Measurements from ENCODE around the gene CCSAP. TPM values are rescaled to one million over a fixed set of nuclear protein-coding genes. Genes with fewer than 3 reads are reported as not detected.
A peak's percentile ranks its signal among the peaks of the same experiment; 100 is the strongest.

The CCSAP gene
- total RNA-seq, 2 donors from 2014 or later, result 9.3 to 10.9 TPM

GRCh38 chr1:229383188-229383587 lies 40.3 kb upstream of the CCSAP start:
- no peaks in the 10 kb centered on the region for H3K36me3 ChIP-seq (ENCODE audit: control insufficient read depth, insufficient read depth, low read length)
- no peaks in the 10 kb centered on the region for H3K36me3 Mint-ChIP-seq (ENCODE audit: low read depth)
- H3K27ac Mint-ChIP-seq, result no peak overlapping the region
- H3K27me3 ChIP-seq (ENCODE audit: control insufficient read depth, insufficient read depth, low read length, poor library complexity, severe bottlenecking), result peaks cover 5% of the 10 kb centered on the region
- H3K9ac ChIP-seq (ENCODE audit: extremely low read depth, low read length, poor library complexity, severe bottlenecking), result no peak overlapping the region
- H3K27me3 Mint-ChIP-seq (ENCODE audit: insufficient read depth), result peaks cover 9% of the 10 kb centered on the region
- peaks cover 30% of the 10 kb centered on the region for H3K4me1 Mint-ChIP-seq
- no peak overlapping the region for H3K4me3 Mint-ChIP-seq
- no peak for DNase-seq
- peaks cover 15% of the 10 kb centered on the region for H3K4me1 ChIP-seq (ENCODE audit: control insufficient read depth, insufficient read depth, low read length)
- 91 to 95% methylated on average over 3 of the region's 3 CpGs for WGBS, 2 experiments (ENCODE audit: insufficient coverage in 1 of 2, insufficient read length in 1 of 2)
- H3K4me3 ChIP-seq (ENCODE audit: low read length), result no peak overlapping the region
- no peak overlapping the region for H3K27ac ChIP-seq (ENCODE audit: low read depth, low read length)
- H3K9me3 Mint-ChIP-seq, result no peaks in the 10 kb centered on the region
- H3K9me3 ChIP-seq (ENCODE audit: control insufficient read depth, low read length), result no peaks in the 10 kb centered on the region
- TF ChIP-seq, protein P1, sequence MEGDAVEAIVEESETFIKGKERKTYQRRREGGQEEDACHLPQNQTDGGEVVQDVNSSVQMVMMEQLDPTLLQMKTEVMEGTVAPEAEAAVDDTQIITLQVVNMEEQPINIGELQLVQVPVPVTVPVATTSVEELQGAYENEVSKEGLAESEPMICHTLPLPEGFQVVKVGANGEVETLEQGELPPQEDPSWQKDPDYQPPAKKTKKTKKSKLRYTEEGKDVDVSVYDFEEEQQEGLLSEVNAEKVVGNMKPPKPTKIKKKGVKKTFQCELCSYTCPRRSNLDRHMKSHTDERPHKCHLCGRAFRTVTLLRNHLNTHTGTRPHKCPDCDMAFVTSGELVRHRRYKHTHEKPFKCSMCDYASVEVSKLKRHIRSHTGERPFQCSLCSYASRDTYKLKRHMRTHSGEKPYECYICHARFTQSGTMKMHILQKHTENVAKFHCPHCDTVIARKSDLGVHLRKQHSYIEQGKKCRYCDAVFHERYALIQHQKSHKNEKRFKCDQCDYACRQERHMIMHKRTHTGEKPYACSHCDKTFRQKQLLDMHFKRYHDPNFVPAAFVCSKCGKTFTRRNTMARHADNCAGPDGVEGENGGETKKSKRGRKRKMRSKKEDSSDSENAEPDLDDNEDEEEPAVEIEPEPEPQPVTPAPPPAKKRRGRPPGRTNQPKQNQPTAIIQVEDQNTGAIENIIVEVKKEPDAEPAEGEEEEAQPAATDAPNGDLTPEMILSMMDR (conservative IDR thresholded peaks at IDR 0.05), result no peak

GRCh38 chr1:229381234-229381633 lies 38.4 kb upstream of the CCSAP start:
- peak; percentile 86 for DNase-seq
- peaks cover 10% of the 10 kb centered on the region for H3K27me3 Mint-ChIP-seq (ENCODE audit: insufficient read depth)

GRCh38 chr1:229380536-229381160 lies 37.8 kb upstream of the CCSAP start:
- no peak overlapping the region for H3K4me3 Mint-ChIP-seq
- Histone ChIP-seq H3K9ac (ENCODE audit: extremely low read depth, low read length, poor library complexity, severe bottlenecking) (no peak overlapping the region), H3K27me3 (ENCODE audit: control insufficient read depth, insufficient read depth, low read length, poor library complexity, severe bottlenecking) (peaks cover 5% of the 10 kb centered on the region), H3K4me3 (ENCODE audit: low read length) (no peak overlapping the region), H3K9me3 (ENCODE audit: control insufficient read depth, low read length) (no peaks in the 10 kb centered on the region), H3K4me1 (ENCODE audit: control insufficient read depth, insufficient read depth, low read length) (peaks cover 15% of the 10 kb centered on the region), H3K27ac (ENCODE audit: low read depth, low read length) (no peak overlapping the region), H3K36me3 (ENCODE audit: control insufficient read depth, insufficient read depth, low read length) (no peaks in the 10 kb centered on the region)
- H3K36me3 Mint-ChIP-seq (ENCODE audit: low read depth), result no peaks in the 10 kb centered on the region
- no peak overlapping the region for H3K27ac Mint-ChIP-seq
- peaks cover 30% of the 10 kb centered on the region for H3K4me1 Mint-ChIP-seq
- peaks cover 10% of the 10 kb centered on the region for H3K27me3 Mint-ChIP-seq (ENCODE audit: insufficient read depth)
- H3K9me3 Mint-ChIP-seq, result no peaks in the 10 kb centered on the region
- WGBS, 2 experiments (ENCODE audit: insufficient coverage in 1 of 2, insufficient read length in 1 of 2), result 77 to 82% methylated on average over 14 of the region's 14 CpGs
- TF ChIP-seq, protein P1 (conservative IDR thresholded peaks at IDR 0.05), result no peak
- peak; percentile 62 for DNase-seq

More at GRCh38 chr1:229381234-229381633, 38.4 kb upstream of the CCSAP start:
- Mint-ChIP-seq H3K4me1 (peaks cover 30% of the 10 kb centered on the region), H3K36me3 (ENCODE audit: low read depth) (no peaks in the 10 kb centered on the region), H3K9me3 (no peaks in the 10 kb centered on the region), H3K4me3 (no peak overlapping the region), H3K27ac (no peak overlapping the region)
- H3K27ac ChIP-seq (ENCODE audit: low read depth, low read length), result no peak overlapping the region
- TF ChIP-seq, protein P1 (conservative IDR thresholded peaks at IDR 0.05), result peak; percentile 38
- no peaks in the 10 kb centered on the region for H3K36me3 ChIP-seq (ENCODE audit: control insufficient read depth, insufficient read depth, low read length)
- H3K4me1 ChIP-seq (ENCODE audit: control insufficient read depth, insufficient read depth, low read length), result peaks cover 15% of the 10 kb centered on the region
- no peak overlapping the region for H3K4me3 ChIP-seq (ENCODE audit: low read length)
- 61 to 80% methylated on average over 2 to 8 of the region's 8 CpGs for WGBS, 2 experiments (ENCODE audit: insufficient coverage in 1 of 2, insufficient read length in 1 of 2)
- no peaks in the 10 kb centered on the region for H3K9me3 ChIP-seq (ENCODE audit: control insufficient read depth, low read length)
- no peak overlapping the region for H3K9ac ChIP-seq (ENCODE audit: extremely low read depth, low read length, poor library complexity, severe bottlenecking)
- peaks cover 5% of the 10 kb centered on the region for H3K27me3 ChIP-seq (ENCODE audit: control insufficient read depth, insufficient read depth, low read length, poor library complexity, severe bottlenecking)

All from endodermal cell (in vitro differentiated cells).